HG03575 (cell line): Measurements from ENCODE around the gene TNRC6B.
"Not testable (repeated sequence)": the region's sequence is repeated elsewhere in the genome, so short reads cannot be mapped to it uniquely, and the experiment has no call there.

Experiments
- ATAC-seq: cut with Tn5 transposase; IDR thresholded peaks from one replicate; pipeline ENCODE4 v1.9.1; 2021; ENCODE audit not compliant: unreplicated experiment, insufficient number of reproducible peaks, low FRiP score; ENCODE audit errors: extremely low read depth

Gene TNRC6B

DNA sequence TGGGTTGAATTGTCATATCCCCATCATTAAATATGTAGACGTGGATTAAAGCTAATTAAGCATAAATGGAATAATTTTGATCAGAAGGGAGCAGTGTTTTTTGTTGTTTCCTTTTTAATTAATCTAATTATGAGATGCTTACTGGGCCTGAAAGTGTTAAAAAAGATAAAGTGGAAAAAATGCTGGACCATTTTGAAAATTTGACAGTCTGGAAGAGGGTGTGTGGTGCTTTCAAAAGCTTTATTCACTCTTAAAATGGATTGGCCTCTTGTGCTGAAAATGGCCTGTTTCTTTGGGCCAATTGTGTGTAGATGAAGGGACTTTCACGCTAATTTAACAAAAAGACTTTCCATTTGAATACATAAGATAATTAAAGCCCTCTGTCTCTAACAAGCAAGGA lies 1.8 kb downstream of the TNRC6B start:
- ATAC-seq = no peak

DNA sequence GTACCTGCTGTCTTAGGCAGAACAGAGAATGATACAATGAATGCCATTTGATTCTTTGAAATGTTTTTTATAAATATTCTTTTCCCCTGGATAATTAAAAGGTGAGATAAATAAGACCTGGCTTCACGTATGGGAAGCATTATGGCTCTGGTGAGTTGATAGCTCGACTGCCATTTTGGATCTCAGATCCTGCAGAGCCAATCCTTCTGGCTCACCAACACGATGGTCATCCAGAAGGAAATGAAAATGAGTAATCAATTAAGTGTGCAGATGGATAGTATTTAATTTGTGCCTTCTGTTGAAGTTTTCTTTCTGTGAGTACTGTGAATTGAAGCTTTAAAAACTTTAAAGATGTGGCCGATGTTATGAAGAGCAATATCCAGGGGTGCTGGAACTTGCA lies 2.7 kb downstream of the TNRC6B start:
- no peak for ATAC-seq

DNA sequence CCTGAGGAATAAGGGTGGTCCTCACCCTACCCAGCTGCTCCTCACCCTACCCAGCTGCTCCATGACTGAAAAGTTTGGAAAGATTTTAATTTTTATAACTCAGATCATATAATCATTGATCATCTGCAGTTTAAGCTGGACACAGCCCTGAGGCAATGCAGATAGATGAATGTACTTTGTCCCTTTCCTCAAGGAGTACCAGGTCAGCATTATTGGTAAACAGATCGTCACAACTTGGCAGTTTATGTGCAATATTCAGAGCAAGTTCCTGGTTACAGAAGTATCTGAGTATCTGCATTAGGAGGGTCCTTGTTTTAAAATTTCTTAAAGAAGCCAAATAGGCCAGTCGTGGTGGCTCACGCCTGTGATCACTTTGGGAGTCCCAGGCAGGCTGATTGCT lies 3.6 kb downstream of the TNRC6B start:
- ATAC-seq = no peak

DNA sequence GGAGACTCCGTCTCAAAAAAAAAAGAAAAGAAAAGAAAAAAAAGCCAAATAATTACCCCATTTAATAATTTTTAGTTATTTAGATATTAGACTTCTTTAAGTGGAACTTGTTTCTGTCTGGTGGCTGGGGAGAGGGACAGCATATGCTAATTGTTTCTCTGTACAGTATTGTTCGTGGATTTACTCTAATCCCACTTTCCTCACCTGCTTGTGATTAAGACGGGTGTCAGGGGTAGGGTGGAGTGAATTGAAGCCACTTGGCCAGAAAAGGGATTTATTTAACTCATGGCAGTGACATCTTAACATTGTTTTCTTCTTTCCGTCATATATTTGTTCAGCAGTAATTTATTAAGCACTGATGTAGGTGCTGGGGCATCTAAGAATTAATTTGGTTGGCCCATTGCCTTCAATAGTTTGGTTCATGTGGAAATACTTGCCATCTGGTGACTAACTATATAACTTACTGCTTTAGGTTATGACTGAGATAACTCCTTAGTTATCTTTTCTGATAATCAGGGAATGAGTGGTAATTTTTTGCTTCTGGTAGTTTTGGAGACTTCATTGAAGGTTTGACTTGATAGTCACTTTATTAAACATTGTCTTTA lies 4.6 kb downstream of the TNRC6B start:
- ATAC-seq = no peak

DNA sequence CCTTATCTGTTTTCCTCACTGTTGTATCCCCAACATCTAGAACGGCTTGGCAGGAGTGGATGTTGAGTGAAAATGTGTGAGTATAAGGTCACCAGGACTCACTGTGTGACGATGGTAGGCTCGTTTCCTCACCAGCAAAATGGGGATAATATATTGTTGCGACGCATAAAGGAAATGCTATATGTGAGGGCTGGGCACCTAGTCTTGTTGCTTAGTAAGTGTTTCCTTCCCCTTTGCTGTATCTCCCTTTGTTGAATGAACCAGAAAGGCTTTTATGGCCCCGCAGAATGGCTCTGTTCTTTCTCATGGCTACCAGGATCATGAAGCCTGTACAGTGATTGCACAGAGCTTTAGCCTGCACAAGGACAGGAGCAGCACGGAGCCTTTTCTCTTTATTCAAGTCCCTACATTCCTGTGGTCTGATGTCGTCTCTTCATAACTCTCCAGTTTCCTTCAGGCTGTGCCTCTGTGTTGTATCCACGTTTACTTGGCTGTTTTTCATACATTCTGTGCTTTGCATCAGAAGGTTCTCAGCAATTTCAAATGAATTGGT lies 5.4 kb downstream of the TNRC6B start:
- no peak for ATAC-seq

DNA sequence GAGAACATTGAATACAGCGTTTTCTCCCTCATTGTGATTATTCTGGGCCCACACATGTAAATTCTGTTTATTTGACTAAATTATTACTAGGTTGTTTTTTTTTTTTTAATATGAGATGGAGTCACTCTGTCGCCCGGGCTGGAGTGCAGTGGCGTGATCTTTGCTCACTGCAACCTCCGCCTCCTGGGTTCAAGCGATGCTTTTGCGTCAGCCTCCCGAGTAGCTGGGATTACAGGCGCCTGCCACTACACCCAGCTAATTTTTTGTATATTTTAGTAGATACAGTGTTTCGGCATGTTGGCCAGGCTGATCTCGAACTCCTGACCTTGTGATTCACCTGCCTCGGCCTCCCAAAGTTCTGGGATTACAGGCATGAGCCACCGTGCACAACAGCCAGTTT lies 5.9 kb downstream of the TNRC6B start:
- ATAC-seq = not testable (repeated sequence)

DNA sequence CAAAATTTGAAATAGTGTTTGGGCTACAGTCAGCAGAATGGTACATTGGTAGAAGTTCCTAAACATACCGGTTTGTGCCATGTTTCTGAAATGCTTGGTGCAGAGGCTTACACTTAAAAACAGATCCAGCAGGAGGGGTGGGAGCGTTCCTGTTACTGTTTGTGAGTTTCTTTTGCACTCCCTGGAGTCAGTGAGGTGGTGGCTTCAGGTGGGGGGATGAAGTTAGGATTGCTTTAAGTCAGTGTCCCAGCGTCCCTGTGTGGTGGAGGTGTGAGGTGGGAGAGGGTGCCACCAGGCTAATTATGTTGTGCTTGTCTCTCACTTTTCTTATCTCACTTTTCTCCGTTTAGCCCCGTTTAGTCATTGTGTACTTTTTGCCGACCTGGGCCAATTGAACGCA lies 9.7 kb downstream of the TNRC6B start:
- no peak for ATAC-seq

DNA sequence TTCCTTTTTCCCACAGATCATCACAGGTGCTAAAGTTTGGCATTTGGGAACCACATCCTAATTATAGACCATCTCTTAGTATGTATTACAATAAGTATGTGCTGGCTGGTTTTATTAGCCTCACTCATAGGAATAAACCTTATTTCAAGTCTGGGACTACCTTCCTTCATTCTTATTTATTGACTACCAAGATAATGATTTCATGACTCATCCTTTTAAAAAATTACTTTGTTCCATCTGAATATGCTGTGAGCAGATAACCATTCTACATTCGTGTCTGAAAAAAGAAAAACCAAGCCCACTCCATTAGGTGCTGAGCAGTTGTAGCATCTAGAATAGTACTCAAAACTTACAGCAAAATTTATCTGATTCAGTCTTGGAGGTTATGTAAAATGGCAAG lies 12.3 kb downstream of the TNRC6B start:
- no peak for ATAC-seq

DNA sequence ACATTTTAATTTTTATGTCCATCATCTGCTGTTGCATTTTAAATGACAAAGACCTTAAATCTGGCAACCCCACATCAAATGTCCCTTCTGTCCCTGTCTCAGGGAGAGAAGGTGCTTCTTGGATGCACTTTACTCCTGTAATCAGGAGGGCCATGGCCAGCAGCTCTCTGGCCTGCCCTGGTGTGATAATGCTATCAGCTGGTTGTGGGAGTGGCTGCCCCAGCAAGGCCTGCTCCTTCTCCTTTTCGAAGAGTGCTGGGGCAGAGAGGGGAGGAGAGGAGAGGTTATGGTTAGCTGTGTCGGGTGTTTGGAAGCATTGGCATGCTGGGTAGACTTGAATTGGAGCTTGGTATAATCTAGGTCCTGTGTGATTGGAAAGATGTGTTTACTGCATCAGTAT lies 12.8 kb downstream of the TNRC6B start:
- ATAC-seq = no peak

DNA sequence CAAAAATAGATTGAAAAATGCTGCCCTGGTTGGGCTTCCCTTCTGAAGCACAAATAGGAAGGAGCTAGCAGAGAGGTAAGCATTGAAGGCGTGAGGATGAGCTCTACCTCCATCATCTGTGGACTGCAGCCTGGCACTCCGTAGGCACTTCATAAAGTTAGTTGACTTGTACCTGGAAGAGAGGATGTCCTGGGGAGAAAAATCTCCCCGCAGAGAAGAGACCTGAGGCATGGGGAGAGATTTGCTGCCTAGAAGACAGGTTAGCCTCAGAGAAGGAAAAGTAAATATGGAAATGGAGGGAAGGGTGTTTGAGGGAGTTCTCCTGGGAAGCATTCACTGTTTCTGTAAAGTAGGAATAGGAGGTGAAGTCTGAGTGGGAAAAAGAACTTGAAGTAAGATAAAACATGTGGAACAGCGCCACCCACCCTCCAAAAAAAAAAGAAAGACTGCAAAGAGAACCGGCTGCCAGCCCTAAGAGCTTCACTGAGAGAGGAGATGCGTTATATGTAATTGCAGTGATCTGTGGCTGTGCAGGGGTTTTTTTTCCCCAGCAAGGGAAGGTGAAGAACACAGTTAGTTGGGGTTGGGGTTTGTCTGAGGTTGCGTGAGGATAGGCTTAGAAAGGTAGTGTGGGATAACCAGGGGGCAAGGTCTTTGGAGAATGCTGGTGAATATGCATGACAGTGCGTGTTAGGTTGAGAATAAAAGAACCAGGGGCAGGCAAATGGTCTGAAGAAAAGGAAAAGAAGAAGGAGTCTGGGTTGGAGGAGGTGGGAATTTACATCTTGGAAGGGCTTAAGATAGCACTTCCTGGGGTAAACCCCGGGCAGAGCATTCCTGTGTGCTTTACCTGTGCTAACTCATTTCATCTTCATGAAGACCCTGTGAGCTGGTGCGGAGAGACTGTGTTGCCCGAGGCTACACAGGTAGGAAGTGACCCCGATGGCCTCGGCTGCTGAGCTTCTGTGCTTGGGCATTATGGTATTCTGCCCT lies 16.0 kb downstream of the TNRC6B start:
- ATAC-seq = no peak

DNA sequence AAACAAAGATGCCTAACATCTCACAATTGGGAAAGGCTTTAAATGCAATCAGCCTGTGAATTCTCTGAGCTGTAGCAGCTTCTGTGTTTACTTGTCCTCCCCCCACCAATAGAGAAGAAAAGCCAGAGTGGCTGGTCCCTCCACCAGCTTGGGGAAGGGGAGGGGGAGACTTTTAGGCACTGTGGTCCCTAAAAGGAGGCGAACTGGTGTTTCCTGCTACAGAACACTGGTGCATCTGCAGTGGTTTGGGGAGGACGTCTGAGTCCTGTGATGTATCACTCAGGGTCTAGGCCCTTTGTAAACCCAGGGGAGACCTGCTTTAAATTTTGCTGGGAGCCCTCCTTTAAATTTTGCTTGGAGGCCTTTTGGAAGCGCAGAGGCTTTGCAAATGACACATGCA lies 16.9 kb downstream of the TNRC6B start:
- no peak for ATAC-seq

DNA sequence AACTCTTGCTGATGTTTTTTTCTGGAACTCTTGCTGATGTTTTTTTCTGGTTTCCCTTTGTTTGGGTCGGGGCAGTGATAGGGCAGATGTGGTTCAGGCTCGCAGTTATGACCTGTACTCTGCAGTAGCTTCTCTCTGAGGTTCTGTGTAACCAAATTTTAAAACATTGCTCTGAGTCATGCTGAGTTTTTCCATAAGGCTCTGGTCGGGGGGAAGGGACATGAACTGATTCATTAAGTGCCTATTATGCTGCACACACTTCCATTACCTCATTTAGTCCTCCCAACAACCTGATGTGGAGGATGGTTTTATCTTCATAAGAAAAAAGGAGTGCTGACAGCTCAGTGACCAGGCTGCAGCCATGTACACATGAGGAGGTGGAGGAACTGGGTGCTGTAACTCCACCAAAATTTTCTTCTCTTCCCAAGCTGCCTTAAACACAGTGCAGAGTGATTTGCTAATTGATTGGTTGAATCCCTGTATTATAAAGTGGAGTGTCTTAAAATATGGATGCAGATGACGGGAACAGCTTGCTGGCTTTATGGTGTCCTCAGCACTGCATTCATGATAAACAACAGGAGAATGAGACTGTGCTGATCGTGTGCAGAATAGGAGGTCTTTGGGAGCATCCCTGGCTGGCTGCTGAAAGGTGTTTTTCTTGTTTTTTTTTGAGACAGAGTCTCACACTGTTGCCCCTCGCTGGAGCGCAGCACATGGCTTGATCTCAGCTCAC lies 19.1 kb downstream of the TNRC6B start:
- no peak for ATAC-seq

DNA sequence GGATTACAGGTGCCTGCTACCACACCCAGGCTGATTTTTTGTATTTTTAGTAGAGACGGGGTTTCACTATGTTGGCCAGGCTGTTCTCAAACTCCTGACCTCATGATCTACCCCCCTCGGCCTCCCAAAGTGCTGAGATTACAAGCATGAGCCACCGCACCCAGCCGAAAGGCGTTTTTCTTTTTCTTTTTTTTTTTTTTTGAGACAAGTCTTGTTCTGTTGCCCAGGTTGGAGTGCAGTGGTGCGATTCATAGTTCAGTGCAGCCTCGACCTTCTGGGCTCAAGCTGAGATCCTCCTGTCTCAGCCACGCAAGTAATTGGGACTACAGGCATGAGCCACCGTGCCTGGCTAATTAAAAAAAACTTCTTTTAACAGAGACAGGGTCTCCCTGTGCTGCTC lies 19.7 kb downstream of the TNRC6B start:
- not testable (repeated sequence) for ATAC-seq

DNA sequence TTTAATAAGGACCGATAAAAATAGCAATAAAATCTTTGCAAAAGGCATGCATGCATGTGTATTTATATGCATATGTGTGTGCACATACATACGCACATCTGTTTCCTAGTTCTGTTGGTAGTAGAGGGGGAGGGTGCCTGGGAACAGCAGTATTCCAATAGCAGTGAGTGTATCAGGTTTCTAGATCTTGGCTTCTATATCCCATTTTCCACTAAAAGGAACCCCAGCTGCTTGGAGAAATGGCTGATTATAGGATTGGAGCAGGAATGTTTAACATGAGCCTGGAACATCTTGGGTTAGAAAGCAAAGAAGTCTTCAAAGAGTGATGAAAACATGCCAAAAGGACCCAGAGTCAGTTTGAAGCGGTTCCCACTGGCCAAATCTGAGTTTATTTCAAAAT lies 21.0 kb downstream of the TNRC6B start:
- no peak for ATAC-seq

DNA sequence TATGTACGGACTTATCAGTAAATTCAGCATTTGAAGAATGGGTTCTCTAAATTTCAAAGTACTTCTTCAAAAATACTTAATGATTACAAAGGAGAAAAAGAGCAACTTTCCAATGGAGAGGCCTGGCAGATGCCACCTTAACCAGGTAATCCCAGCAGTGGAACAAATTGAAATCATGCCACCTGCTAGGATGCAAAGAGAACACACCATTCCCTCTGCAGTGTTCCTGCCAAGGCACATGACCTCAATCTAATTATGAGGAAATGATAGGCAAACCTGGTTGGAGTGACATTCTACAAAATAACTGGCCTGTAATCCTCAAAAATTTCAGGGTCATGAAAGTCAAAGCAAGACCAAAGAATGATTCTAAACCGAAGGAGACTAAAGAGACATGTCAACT lies 21.5 kb downstream of the TNRC6B start:
- ATAC-seq = no peak

DNA sequence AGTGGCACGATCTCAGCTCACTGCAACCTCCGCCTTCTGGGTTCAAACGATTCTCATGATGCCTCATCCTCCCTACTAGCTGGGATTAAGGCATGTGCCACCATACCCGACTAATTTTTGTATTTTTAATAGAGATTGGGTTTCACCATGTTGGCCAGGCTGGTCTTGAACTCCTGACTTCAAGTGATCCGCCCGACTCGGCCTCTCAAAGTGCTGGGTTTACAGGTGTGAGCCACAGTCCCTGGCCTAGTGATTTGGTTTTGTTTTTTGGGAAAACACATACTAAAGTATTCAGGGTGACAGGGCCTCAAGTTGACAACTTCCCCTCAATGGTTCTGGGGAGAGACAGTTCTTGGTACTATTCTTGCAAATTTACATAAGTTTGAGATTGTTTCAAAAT lies 22.1 kb downstream of the TNRC6B start:
- ATAC-seq = no peak

DNA sequence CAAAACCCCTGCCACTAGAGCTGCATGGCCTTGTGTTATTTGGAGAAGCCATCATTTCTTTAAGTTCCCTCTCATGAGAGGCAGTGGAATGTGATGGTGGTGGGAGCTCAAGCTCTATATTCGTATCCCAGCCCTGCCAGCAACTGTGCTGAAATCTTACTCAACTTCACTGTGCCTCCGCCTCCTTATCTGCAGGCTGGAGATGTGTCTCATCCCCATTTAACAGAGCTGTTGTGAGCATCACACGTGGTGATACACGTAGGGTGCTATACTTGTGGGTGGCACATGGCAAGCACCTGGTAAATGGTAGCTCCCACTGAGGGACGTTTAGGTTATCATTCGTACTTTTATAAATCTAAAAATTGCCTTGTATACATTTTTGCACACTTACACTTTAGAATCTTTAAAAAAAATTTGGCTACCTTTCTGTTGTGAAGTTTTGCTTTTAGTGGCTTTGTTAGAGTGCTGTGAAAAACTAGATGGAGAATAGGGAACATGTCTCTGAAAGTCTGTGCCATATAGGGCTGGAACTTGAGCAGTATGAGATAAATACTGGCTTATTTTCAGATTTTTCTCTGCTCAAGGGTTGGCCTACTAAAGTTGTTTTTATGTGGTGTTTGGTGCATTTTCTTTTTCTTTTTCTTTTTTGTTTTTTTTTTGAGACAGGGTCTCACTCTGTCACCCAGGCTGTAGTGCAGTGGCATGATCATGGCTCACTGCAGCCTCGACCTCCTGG lies 23.2 kb downstream of the TNRC6B start:
- no peak for ATAC-seq

DNA sequence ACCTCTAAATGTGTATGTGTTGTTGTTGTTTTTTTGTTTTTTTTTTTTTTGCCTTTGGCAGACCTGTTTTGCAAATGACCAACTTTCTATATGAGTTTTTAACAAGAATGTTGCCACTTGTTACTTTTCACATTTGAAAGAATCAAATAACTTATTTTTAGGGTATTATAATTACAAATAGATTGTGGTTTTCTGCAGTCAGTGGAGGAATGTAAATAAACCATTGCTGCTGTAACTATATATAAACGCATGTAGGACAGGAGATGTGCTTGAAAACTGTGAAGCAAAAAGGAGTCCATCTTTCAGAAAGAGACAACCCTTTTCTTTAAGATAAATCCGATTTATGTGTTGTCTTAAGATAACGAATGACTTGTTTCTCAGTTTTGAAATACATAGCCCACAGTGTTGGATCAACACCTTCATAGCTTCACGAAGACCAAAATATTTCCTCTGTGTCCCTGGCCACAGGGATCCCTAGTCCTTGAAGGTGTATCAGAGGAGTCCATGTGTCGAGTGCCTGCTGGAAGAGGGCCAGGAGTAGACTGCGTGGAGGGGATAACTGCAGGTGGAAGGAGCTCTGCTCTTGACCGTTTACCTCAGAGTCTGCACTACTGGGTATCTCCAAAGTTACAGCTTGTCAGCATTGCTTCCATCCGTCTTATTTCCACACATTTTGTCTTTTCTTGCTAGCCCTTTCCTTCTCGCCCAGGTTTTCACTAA lies 24.7 kb downstream of the TNRC6B start:
- ATAC-seq = no peak
